ENCODE results near the gene STXBP5L. TPM values are rescaled to one million over a fixed set of nuclear protein-coding genes. Genes with fewer than 3 reads are reported as not detected.
A peak's percentile ranks its signal among the peaks of the same experiment; 100 is the strongest.

The STXBP5L gene
- total RNA-seq, 1 donor: not detected

DNA sequence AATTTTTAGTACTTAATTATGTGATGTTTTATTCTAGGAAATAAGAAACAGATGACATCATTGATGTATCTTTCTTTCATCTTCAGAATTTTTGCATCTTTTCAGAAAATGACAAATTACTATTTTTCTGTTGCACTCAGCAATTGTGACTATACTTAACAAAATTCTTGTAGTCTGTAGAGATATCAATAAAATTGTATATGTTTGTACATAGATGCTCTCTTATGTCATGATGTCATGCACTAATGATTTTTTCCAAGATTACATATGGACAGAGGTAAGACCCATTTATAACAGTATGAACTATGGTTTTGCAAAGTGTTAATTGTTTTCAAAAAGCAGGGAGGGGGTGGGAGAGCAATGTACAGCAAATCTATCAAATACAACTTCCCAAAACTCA lies 516.5 kb downstream of the STXBP5L start:
- Histone ChIP-seq H2AFZ (ENCODE audit: low read length) (no peak overlapping the region), H3K4me2 (ENCODE audit: insufficient read depth, low read length) (no peak overlapping the region), H3K9me3 (ENCODE audit: low read depth, low read length) (no peaks in the 10 kb centered on the region), H4K20me1 (ENCODE audit: insufficient read depth, low read length) (no peaks in the 10 kb centered on the region), H3K36me3 (ENCODE audit: insufficient read depth, low read length) (no peaks in the 10 kb centered on the region), H3K4me1 (ENCODE audit: insufficient read depth, low read length) (no peaks in the 10 kb centered on the region), H3K27me3 (ENCODE audit: insufficient read depth, low read length) (no peaks in the 10 kb centered on the region), H3K79me2 (ENCODE audit: insufficient read depth, low read length) (no peaks in the 10 kb centered on the region), H3K4me3 (ENCODE audit: insufficient read depth, low read length) (no peak overlapping the region), H3K27ac (ENCODE audit: low read depth, low read length) (no peak overlapping the region)
- no peak for DNase-seq (ENCODE audit: insufficient read length, low spot score, missing footprints)
- TF ChIP-seq, protein P1, sequence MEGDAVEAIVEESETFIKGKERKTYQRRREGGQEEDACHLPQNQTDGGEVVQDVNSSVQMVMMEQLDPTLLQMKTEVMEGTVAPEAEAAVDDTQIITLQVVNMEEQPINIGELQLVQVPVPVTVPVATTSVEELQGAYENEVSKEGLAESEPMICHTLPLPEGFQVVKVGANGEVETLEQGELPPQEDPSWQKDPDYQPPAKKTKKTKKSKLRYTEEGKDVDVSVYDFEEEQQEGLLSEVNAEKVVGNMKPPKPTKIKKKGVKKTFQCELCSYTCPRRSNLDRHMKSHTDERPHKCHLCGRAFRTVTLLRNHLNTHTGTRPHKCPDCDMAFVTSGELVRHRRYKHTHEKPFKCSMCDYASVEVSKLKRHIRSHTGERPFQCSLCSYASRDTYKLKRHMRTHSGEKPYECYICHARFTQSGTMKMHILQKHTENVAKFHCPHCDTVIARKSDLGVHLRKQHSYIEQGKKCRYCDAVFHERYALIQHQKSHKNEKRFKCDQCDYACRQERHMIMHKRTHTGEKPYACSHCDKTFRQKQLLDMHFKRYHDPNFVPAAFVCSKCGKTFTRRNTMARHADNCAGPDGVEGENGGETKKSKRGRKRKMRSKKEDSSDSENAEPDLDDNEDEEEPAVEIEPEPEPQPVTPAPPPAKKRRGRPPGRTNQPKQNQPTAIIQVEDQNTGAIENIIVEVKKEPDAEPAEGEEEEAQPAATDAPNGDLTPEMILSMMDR (IDR thresholded peaks at IDR 0.05; ENCODE audit: extremely low read depth, low read depth, low read length): no peak

DNA sequence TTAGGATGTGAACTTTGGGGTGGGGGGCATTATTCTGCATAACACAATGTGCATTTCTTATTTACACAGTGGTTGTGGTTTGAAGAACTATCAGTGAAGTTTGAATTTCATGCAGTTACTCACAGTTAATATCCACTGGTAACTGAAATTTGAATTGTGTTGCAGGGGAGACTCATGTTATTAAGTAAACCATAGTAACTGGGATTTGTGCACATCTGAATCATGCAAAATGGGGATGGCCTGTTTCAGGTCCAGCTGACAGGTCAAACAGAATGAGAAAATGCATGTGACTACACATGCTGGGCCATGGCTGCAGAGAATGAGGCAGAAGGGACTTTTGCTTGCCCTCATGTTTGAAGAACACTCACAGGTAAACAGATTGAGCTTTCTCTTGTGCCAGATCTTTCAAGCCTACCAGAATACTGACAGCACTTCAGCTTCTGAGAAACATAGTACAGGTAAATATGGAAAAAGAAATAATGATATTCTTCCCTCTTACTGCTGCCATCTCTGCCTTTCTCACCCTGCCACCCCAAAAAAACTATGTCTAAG lies 522.7 kb downstream of the STXBP5L start:
- Histone ChIP-seq H3K27me3 (ENCODE audit: insufficient read depth, low read length) (no peaks in the 10 kb centered on the region), H3K9me3 (ENCODE audit: low read depth, low read length) (no peaks in the 10 kb centered on the region), H3K36me3 (ENCODE audit: insufficient read depth, low read length) (peaks cover 7% of the 10 kb centered on the region), H4K20me1 (ENCODE audit: insufficient read depth, low read length) (no peaks in the 10 kb centered on the region), H2AFZ (ENCODE audit: low read length) (peak overlapping the region; percentile 13), H3K4me2 (ENCODE audit: insufficient read depth, low read length) (no peak overlapping the region), H3K27ac (ENCODE audit: low read depth, low read length) (no peak overlapping the region), H3K4me1 (ENCODE audit: insufficient read depth, low read length) (no peaks in the 10 kb centered on the region), H3K4me3 (ENCODE audit: insufficient read depth, low read length) (no peak overlapping the region), H3K79me2 (ENCODE audit: insufficient read depth, low read length) (no peaks in the 10 kb centered on the region)
- TF ChIP-seq, protein P1 (IDR thresholded peaks at IDR 0.05; ENCODE audit: extremely low read depth, low read depth, low read length): no peak
- no peak for DNase-seq (ENCODE audit: insufficient read length, low spot score, missing footprints)

DNA sequence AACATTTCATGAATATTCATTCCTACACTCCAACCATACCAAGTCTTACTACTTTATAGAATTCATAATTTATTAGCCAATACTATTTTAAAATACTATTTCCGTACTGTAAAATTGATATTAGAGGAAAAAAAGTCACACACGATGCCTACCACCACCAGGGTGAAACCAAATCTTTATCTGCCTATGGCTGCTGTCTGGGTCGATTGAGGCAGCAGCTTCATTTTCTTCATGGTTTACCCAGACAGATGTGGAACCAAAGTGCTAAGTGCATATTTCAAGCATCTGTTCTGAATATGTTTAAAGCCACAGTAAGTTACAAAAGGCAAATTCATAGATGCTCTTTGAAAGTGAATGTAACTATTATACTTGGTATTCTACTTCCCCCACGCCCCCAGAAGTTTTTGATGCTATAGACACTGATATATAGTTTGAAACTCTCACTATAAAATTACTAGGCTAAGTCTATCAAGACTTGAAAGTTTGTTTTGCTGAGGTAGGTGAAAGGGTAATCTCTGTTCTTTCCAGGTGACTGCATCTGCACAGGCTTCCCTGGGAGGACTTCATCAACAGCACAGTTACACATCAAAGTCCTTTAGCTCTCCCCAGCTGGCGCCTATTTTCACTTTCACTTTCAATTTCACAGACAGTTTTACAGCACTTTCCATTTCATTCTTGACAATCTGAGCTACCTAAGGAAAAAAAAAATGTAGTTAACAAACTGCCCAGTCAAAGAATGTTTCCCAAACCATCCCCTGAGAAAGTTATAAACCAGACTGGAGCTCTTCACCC lies 523.9 kb downstream of the STXBP5L start:
- DNase-seq (ENCODE audit: insufficient read length, low spot score, missing footprints): peak; percentile 2

DNA sequence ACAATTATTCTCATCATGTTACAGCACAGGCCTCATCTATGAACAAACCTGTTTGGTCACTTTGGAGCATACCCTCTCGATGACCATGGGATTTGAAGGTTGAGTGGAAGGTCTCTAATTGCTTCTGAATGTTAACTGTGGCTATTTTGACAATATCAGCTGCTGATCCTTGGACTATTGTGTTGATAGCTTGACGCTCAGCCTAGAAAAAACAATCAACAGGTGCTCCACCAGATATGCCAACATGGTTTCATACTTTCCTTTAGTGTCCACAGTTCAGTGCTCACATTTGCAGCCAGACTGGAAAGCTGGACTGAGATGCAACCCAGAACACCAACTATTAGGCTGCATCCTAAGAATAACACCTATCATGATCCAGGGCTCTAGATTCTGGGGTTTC lies 528.1 kb downstream of the STXBP5L start:
- H3K9me3 ChIP-seq (ENCODE audit: low read depth, low read length): no peaks in the 10 kb centered on the region
- H3K36me3 ChIP-seq (ENCODE audit: insufficient read depth, low read length): no peaks in the 10 kb centered on the region
- no peak overlapping the region for H3K4me2 ChIP-seq (ENCODE audit: insufficient read depth, low read length)
- no peaks in the 10 kb centered on the region for H3K27me3 ChIP-seq (ENCODE audit: insufficient read depth, low read length)
- H3K27ac ChIP-seq (ENCODE audit: low read depth, low read length): no peak overlapping the region
- no peaks in the 10 kb centered on the region for H3K79me2 ChIP-seq (ENCODE audit: insufficient read depth, low read length)
- DNase-seq (ENCODE audit: insufficient read length, low spot score, missing footprints): no peak
- TF ChIP-seq, protein P1 (IDR thresholded peaks at IDR 0.05; ENCODE audit: extremely low read depth, low read depth, low read length): no peak
- no peak overlapping the region for H2AFZ ChIP-seq (ENCODE audit: low read length)
- H4K20me1 ChIP-seq (ENCODE audit: insufficient read depth, low read length): no peaks in the 10 kb centered on the region
- no peaks in the 10 kb centered on the region for H3K4me1 ChIP-seq (ENCODE audit: insufficient read depth, low read length)
- no peak overlapping the region for H3K4me3 ChIP-seq (ENCODE audit: insufficient read depth, low read length)

More for the DNA sequence above, 523.9 kb downstream of the STXBP5L start:
- Histone ChIP-seq H3K4me3 (ENCODE audit: insufficient read depth, low read length) (peak overlapping the region; percentile 68), H3K4me2 (ENCODE audit: insufficient read depth, low read length) (peak overlapping the region; percentile 84), H3K27ac (ENCODE audit: low read depth, low read length) (peak overlapping the region; percentile 20), H3K4me1 (ENCODE audit: insufficient read depth, low read length) (no peaks in the 10 kb centered on the region), H2AFZ (ENCODE audit: low read length) (peak overlapping the region; percentile 92), H4K20me1 (ENCODE audit: insufficient read depth, low read length) (no peaks in the 10 kb centered on the region), H3K36me3 (ENCODE audit: insufficient read depth, low read length) (peaks cover 7% of the 10 kb centered on the region), H3K9me3 (ENCODE audit: low read depth, low read length) (no peaks in the 10 kb centered on the region), H3K79me2 (ENCODE audit: insufficient read depth, low read length) (no peaks in the 10 kb centered on the region), H3K27me3 (ENCODE audit: insufficient read depth, low read length) (no peaks in the 10 kb centered on the region)
- TF ChIP-seq, protein P1 (IDR thresholded peaks at IDR 0.05; ENCODE audit: extremely low read depth, low read depth, low read length): no peak

Measured in osteoblast (primary cell).